OCI-LY7 (cell line): Measurements from ENCODE around the gene ANKRD16.

Experiments
- EZH2phosphoT487 ChIP-seq: fragments of 200-600 bp; sonication (generic); IDR thresholded peaks from 2 replicates; pipeline ENCODE4 v1.6.1; 2018; ENCODE audit warnings: low read depth, borderline replicate concordance, mild to moderate bottlenecking, mixed run types, antibody characterized with exemption, low read length, moderate library complexity, mixed read lengths
- TF ChIP-seq, protein P1 (sequence below): fragments of 200-600 bp; sonication (generic); conservative IDR thresholded peaks from 2 replicates; pipeline ENCODE4 v1.5.1; 2014; ENCODE audit warnings: mild to moderate bottlenecking, antibody characterized with exemption, low read length, moderate library complexity, mixed read lengths

- TF ChIP-seq, protein P1, sequence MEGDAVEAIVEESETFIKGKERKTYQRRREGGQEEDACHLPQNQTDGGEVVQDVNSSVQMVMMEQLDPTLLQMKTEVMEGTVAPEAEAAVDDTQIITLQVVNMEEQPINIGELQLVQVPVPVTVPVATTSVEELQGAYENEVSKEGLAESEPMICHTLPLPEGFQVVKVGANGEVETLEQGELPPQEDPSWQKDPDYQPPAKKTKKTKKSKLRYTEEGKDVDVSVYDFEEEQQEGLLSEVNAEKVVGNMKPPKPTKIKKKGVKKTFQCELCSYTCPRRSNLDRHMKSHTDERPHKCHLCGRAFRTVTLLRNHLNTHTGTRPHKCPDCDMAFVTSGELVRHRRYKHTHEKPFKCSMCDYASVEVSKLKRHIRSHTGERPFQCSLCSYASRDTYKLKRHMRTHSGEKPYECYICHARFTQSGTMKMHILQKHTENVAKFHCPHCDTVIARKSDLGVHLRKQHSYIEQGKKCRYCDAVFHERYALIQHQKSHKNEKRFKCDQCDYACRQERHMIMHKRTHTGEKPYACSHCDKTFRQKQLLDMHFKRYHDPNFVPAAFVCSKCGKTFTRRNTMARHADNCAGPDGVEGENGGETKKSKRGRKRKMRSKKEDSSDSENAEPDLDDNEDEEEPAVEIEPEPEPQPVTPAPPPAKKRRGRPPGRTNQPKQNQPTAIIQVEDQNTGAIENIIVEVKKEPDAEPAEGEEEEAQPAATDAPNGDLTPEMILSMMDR = no peak
- TF ChIP-seq EZH2phosphoT487 = no peak
Measured at GRCh38 chr10:5910323-5911100, 20.8 kb upstream of the ANKRD16 start.
